NCI-H2171 (cell line): ENCODE measurements around the gene SLC4A9.

Experiments used
- DNase-seq: peaks from one replicate; lab custom pipeline; 2025; lab: John Stamatoyannopoulos, UW

Gene SLC4A9

GRCh38 chr5:140362875-140363630 is 3.1 kb downstream of the SLC4A9 start:
- DNase-seq = no peak

- DNase-seq = no peak
These were observed 3.9 kb downstream of the SLC4A9 start for GRCh38 chr5:140363631-140364471.

GRCh38 chr5:140364472-140364765 is 4.4 kb downstream of the SLC4A9 start:
- DNase-seq = no peak

- DNase-seq = no peak
These were observed 5.3 kb downstream of the SLC4A9 start for GRCh38 chr5:140365282-140365681.

- DNase-seq = no peak
These were observed 5.9 kb downstream of the SLC4A9 start for GRCh38 chr5:140365941-140366340.

GRCh38 chr5:140366589-140367255 is 6.7 kb downstream of the SLC4A9 start:
- no peak for DNase-seq

GRCh38 chr5:140367256-140368013 is 7.4 kb downstream of the SLC4A9 start:
- no peak for DNase-seq

GRCh38 chr5:140371356-140372151 is 11.6 kb downstream of the SLC4A9 start:
- DNase-seq = no peak

- DNase-seq = no peak
These were observed 13.0 kb downstream of the SLC4A9 start for GRCh38 chr5:140372971-140373487.

GRCh38 chr5:140381351-140381750 is 21.4 kb downstream of the SLC4A9 start:
- no peak for DNase-seq

- no peak for DNase-seq
These were observed 22.0 kb downstream of the SLC4A9 start for GRCh38 chr5:140381972-140382371.

- no peak for DNase-seq
These were observed 22.9 kb downstream of the SLC4A9 start for GRCh38 chr5:140382866-140383265.

- DNase-seq = no peak
These were observed 23.3 kb downstream of the SLC4A9 start for GRCh38 chr5:140383300-140383699.

GRCh38 chr5:140388052-140388451 is 28.1 kb downstream of the SLC4A9 start:
- DNase-seq = no peak

GRCh38 chr5:140391312-140391711 is 31.3 kb downstream of the SLC4A9 start:
- no peak for DNase-seq

- DNase-seq = no peak
These were observed 31.7 kb downstream of the SLC4A9 start for GRCh38 chr5:140391732-140392131.

GRCh38 chr5:140393738-140394137 is 33.7 kb downstream of the SLC4A9 start:
- DNase-seq = no peak

- no peak for DNase-seq
These were observed 38.4 kb downstream of the SLC4A9 start for GRCh38 chr5:140398379-140398811.

GRCh38 chr5:140399979-140400729 is 40.2 kb downstream of the SLC4A9 start:
- DNase-seq = no peak

GRCh38 chr5:140400730-140401361 is 40.9 kb downstream of the SLC4A9 start:
- peak; percentile 73 for DNase-seq
